GM18519 (cell line): Measurements from ENCODE around the gene TELO2.

Source experiments
- ATAC-seq: cut with Tn5 transposase; IDR thresholded peaks from one replicate; pipeline ENCODE4 v1.9.1; 2021; ENCODE audit warnings: mild to moderate bottlenecking, moderate library complexity; ENCODE audit not compliant: unreplicated experiment, low FRiP score

TELO2 gene

DNA sequence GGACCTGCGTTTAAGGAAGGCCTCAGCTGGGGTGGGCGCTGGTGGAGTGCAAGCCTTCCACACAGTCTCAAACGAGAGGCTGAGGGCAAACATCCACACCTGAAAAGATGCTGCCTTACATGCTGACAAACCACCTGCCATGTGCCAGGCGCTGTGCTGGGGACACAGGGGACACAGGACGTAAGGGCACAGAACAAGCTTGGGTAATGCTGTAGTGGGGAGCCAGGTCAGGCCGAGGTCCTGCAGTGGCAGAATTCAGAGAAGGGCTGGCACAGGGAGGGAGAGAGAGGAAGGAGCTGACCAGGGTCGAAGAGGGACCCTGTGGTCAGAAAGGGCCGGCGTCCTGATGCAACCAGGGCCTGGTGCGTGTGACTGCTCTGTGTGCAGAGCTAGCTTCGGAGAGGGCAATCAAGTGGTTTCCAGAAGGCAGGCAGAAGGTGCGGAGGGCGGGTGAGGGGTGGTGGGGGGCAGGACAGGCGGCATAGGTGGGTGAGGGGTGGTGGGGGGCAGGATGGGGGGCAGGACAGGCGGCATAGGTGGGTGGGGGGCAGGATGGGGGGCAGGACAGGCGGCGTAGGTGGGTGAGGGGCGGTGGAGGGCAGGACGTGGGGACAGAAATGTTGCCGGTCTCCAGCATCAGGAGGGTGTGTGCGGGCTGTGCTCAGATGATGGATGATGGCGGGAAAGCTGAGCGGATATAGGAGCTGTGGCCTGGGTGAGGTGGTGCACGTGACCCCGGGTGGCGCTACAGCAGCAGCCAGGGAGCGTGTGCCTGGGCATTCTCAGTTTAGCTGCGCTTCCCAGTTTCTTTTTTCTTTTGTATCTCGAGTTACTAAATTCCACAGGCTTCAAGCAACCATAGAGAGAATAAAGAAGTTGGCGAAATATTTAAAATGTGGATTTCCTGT, 18.8 kb downstream of the TELO2 start:
- no peak for ATAC-seq

DNA sequence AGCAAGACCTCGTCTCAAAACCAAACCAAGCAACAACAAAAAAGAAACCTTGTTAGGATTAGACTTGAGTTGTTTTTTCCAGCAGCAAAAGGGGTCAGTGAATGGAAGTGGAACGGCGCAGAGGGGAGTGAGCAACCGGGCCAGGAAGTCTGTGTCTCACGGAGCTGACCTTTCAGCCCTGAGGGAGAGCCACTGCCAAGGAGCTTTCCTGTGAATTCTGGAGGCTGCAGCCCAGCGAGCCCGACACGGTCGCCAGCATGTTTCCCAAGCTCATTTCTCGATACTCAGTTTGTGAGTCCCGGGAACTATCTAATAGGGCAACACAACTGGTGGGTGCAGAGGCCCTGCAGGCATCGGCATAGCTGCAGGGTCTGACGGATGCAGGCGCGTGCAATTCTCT, 19.6 kb downstream of the TELO2 start:
- no peak for ATAC-seq

DNA sequence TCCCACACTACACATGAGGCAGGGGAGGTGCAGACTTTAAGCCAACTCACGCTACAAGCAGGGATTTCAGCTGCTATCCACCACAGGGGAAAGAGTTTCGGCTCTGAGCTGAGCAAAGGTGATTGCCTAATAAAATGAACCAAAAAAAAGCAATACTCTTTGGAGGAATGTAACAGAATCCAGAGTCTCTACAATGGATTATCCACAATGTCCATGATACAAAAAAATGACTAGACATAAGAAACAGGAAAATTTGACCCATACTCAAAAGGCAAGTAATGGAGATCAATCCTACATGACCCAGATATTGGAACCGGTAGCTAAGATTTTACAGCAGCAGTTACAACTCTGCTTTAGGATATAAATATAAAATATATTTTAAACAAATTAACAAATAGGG, 21.3 kb downstream of the TELO2 start:
- ATAC-seq: no peak

DNA sequence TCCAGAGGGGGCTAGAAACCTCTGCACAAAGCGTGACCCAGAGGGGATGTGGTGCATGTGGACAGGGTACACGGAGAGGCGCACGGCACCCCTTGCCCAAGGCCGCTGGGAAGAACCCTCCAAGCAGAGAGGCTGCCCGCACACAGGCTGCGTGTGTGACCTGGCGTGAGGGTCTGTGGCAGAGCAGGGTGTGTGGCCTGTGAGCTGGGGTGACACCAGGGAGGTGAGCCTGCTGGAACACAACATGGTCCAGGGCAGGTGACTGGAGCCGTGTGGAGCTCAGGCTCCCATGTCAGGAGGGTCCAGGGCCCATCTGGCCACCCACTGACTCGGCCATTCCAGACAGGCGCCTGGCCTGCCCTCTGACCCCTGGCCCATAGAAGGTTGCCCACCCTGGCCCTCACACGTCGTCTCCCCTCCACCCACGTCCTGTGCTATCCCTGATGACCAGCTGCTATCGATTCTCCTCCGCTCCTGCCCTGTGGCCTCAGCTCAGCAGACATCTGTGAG, 25.5 kb downstream of the TELO2 start:
- ATAC-seq: no peak

DNA sequence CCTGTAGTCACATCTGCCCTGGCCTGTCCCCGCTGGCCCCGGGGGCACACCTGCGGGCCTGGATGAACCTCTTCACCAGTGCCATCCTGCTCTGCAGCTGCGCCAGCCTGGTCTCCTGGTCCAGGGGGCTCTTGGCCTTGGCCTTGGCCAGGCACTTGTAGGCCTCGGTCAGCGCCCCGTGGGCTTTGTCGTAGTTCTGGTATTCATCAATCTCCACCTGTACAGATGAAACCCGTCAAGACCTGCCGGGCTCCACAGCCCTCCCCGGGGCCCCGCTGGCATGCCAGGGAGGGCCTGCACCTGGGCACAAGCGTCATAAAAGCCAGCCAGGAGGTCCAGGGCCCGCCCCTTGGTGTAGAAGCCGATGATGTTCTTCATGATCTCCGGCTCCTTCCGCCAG, 26.7 kb downstream of the TELO2 start:
- no peak for ATAC-seq

DNA sequence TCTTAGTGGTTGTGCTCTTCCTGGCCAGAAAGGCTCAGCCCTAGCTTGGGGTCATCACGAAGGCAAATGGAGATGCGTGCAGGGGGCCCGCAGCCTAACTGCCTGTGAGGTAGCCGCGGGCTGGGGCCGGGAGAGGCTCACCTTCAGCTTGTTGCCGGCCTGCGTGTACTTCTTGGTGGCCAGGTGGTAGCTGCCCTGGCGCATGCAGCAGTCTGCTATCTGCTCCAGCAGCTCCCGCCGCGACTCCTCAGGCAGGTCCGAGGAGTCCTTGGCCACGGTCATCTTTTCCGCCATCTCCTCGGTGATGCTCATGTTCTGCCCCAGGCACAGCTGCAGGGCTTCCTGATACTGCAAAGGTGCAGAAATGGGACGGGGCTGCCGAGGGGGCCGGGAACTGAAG, 27.3 kb downstream of the TELO2 start:
- ATAC-seq: no peak

DNA sequence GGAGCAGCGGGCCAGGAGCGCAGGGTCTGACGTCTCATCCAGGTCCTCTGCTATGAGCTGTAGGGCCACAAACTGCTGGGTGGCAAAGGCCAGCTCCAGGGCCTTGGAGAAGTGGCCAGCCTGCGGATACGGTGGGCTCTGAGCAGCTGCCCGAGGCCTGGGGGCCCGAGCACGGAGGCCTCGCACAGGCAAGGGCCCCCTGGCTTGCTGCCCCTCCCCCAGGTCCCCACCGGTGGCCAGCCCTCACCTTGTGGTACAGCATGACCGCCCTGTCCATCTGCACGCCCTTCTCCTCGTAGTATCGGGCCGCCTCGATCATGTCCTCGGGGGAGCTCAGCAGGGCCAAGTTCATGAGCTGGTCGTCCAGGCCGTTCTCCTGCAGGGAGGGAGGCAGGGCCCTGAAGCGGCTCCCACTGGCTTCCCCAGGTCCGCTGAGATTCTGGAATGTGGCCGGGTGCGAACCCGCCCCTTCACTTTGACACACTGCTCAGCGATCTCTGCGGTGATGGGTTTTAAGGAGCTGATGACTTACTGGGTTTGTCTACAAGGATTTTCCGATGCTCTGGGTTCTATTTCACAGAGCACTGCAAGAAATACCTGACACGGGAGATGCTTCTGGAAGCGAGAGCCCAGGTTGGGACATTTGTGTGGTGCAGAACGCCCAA, 30.6 kb downstream of the TELO2 start:
- no peak for ATAC-seq

DNA sequence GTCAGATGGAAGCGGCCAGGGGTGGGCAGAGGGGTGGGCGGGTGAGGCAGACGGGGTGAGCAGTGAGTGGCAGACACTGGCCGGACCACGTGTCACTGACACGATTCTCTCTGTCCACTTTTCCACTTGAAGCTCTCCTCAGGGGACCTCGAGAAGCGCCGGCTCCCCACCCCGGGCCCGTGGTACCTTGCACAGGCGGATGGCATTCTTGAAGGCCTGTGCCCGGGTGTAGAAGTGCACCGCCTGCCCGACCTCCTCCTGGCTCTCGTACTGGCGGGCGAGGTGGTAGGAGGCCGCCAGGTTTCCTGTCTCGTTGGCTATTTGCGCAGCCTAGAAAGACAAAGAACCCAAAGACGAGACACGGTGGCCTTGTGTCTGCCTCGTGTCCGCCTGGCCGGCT, 31.2 kb downstream of the TELO2 start:
- no peak for ATAC-seq

DNA sequence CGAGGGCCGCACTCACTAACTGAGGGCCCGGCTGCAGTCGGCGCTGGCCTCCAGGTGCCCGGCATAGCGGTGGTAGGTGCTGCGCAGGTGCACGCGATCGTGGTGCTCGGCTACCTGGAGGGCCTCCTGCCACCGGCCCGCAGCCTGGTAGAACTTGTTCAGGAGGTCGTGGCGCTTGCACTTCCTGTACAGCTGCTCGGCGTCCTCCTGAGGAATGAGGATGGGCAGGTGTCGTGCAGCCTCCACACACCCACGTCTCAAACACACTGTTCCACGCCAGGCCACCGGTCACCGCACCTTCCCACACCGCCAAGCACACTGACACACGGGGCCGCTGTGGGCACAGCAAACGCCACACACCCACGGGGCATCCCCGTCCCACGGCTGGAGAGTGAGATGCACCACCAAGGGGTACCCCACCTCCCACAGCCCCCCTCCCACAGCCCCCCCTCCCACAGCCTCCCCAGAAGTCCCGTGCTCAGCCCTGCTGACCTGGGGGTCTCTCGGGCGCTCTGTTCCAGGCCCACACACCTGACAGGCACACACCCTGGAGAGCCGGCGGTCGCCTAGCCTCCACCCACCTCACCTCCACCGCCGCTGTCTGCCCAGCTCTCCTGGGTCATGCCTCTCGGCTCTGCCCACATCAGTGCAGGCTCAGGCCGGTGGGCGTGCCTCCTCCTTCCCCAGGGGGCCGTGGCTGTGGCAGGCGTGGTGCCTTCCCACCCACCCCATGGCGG, 32.9 kb downstream of the TELO2 start:
- ATAC-seq: no peak

DNA sequence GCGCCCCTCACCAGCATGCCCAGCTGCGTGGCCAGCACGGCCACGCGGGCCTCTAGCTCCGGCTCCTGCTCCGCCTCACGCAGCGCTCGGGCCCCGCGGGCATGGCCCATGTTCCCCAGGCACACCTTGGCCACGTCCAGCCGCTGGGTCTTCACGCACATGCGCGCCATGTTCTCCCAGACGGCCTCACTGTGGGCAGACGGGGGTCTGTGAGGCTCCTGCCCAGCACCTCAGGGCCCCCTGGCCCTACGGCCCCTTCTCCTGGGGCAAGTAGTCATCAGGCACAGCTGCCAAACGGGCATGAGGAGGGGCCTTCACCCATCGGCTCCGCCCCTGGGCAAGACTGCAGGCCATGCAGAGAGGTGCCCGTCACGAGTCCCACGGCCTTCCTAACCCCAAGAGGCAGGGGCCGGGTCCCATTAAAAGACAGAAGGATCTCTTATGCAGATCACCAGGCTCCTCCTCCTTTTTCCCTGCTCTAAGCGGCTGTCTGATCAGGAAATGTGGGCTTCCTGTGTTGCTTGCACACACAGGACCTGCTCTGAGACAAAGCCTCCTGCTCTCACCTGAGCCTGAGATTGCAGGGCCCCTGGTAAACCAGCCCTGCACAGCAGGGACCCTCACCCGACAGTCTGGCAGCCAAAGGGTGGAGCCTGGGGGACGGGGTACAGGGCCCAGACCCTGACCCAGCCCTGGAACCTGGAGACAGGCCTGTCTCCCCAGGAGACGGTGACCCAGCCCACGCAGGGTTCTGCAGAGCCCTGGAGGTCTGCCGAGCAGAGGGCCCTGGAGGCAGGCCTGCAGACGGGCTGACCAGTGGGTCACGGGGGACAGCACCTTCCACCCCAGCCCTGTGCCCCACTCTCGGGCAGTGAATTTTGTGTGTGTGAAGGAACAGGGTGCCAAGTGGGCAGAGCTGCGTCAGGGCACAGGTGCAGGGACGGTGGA, 33.7 kb downstream of the TELO2 start:
- ATAC-seq: no peak

DNA sequence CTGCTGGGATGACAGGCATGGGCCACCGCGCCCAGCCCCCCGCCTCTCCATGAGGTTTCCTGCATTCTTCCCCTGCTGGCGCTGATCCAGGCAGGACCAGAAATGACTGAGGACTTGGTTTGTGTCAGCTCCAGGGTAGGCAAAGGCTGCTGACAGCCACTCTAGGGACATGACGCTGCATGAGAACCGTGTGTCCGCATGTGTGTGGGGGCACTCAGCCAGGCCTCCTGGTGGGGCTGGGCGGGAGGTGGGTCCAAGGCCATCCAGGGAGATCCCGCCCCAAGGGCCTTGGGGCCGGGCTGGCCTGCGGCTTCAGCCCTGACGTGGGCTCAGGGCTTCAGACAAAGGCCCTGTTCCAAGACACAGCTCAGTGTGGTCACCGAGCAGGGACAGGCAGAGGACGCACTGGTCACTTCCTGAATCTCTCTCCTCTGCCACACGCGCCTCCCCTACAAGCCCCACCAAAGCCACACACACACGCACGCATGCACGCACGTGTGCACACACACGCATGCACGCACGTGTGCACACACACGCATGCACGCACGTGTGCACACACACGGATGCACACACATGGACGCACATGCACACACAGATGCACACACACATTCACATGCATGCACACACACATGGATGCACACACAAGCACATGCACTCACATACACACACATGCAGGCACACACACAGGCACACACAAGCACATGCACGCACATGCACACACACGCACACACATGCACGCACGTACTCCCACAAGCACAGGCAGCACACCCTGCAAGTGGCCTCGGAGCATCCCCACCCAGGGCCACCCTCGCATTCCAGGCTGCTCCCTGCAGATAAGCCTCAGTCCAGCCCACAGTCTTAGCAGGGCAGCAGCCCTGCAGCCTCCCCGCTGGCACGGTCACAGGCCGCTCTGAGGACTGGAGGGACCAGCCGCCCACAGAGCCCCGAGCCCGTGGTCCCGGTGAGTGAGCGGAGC, 35.0 kb downstream of the TELO2 start:
- no peak for ATAC-seq

DNA sequence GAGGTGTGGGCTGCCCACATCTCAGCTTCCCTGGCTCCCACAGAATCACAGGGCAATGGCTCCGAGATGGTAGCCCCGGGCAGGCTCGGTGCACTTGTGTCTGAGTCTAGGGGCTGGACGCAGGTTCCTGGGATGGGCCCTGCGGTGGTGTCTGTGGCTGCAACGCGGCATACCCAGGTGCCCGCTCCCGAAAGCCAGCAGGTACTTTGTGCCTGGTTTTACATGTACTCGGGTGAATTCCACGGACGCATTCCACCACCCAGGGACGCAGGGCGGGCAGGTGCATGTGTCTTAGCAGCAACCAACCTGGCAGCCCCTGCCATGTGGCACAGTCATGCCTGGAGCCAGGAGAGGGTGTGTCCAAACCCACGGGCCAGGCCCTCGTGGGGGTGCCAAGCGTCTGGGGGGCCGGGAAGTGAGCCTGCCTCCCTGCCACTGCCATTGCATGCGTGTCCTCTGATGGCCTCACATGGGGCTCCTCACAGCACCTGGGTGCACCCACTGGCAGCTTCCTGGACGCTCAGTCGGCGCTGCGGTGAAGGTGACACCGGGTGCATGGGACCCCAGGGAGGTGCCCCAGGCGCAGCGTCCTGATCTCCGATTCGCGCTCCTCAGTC, 35.9 kb downstream of the TELO2 start:
- ATAC-seq: no peak

DNA sequence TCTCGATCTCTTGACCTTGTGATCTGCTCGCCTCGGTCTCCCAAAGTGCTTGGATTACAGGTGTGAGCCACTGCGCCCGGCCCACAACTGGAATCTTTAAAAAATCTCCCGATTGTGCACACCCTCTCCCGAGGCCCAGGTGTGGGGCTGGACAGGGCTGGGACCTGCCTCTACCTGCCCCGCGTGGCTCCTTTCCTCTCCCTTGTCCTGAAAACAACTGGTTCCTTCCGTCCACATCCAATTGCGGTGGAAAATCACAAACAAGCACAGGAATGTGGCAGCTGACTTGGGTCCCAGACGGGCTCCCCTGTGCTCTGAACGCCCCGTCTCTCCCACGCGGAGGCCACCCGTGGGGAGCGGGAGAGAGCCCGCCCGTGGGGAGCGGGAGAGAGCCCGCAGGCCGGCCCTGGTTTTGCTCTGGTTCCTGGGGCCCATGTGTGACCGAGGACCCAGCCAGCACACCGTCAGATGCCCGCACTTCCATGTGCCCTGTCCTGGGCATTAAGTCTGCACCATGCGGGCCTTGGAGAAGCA, 37.3 kb downstream of the TELO2 start:
- ATAC-seq: no peak

DNA sequence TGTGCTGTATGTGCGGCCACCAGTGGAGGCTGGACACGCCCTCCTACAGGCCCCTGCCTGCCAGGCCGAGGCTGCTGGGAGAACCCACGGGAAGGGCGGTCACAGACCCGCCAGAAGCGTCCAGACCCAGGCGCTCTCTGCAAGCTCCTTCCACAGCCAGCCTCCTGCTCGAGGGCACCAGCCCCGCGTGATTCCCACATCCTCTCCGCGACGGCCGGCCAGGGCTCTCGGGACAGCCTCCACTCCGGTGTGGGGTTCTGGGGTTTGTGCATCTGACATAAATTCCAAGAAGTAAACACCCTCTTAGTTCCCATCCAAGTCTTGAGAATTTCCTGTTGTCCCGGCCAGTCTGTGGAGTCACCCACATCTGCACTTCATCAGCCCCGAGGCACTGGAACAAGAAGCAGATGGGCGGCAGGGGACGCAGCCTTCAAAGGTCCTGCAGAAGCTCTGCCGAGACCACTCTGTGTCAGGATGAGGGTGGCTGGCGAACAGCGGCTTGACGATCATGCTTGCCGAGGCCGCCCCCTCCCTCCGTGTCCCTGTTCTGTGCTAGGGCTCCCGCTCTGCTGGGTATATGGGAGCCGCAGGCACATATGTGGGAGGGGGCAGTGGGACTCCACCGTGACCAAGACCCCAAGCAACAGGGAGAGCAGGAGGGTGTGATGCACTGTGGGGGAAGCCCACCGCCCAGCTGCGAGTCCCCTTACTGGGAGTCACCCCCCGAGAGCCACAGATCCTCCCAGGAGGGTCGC, 37.9 kb downstream of the TELO2 start:
- no peak for ATAC-seq

DNA sequence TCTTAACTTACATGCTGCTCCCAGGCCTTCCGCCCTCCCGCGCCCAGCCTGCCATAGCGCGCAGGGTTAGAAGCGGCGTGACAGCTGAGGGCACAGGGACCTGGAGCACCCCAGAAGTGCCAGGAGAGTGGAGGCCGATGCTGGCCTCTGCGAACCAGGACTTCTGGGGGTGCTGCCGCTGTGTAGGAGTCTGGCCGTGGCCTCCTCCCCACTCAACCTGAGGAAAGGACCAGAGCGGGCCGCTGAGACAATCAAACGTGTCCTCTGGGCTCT, 38.4 kb downstream of the TELO2 start:
- ATAC-seq: no peak

DNA sequence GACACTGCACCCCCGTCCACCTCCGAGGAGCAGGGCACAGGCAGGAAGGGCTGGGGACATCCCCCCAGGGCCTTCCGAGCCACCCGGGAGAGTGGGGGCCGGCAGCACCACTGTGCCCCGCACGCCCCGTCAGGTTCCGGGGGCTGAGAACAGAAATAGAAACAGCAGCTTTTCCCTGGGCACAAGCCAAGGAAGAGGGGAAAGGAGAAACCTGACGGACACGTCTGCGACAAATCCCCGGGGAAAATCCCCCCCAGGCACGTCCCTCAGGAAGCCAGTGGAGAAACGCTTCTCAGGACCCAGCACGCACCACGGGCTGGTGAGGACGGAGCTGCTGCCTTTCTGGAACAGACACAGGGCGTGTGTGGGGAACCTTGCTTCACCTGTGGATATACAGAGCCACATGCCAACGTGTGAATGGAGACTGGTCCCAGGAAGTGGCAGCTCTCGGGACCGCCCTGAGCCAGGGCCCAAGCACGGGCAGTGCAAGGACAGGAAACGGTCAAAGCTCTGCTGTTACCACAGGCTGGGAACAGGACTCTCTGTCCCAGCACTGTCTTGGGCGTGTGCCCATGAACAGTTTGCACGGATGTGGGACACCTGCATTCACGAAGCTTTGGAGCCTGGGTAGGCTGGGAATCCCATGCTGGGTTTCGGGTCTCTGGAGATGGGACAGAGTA, 39.1 kb downstream of the TELO2 start:
- no peak for ATAC-seq

DNA sequence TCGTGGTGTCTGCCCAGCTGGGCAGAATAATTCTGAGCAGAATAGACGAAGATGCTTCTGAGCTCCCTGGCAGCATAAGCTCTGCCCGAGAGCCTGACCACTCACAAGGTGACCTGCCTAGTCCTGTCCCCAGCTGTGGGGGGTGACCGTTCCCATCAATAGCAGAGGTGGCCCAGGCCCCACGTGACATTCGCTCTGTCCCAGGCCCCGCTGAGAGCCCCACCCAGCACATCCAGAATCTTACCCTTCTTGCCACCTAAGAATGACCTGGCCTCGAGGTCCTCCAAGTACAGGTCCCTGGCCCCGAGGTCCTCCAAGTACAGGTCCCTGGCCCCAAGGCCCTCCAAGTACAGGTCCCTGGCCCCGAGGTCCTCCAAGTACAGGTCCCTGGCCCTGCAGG, 39.6 kb downstream of the TELO2 start:
- ATAC-seq: no peak
